GM19372 (cell line): ENCODE results near the gene MAP6D1.
A peak's percentile ranks its signal among the peaks of the same experiment; 100 is the strongest.
"Not testable (repeated sequence)": the region's sequence is repeated elsewhere in the genome, so short reads cannot be mapped to it uniquely, and the experiment has no call there.

Source experiments
- ATAC-seq: cut with Tn5 transposase; IDR thresholded peaks from one replicate; pipeline ENCODE4 v1.9.1; 2021; ENCODE audit warnings: mild to moderate bottlenecking, low read depth, moderate library complexity; ENCODE audit not compliant: unreplicated experiment

MAP6D1 gene

DNA sequence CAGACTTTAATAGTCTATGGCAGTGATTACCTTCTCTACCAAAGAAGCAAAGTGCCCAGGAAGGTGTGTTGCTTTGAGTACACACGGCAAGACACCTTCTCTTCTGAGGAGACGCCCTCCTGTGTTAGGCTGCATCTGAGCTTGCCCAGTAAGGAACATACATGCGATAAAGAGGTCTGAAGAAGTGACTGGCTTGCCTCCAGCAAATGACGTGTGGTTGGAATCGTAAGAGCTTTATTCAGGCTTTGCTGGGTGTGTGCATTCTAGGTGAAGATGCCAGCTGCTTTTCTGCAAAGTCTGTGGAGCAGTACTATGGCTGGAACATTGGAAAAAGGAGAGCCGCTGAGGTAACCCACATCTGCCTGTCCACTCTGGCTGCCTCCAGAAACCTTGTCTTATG is 22.4 kb downstream of the MAP6D1 start:
- ATAC-seq: no peak

DNA sequence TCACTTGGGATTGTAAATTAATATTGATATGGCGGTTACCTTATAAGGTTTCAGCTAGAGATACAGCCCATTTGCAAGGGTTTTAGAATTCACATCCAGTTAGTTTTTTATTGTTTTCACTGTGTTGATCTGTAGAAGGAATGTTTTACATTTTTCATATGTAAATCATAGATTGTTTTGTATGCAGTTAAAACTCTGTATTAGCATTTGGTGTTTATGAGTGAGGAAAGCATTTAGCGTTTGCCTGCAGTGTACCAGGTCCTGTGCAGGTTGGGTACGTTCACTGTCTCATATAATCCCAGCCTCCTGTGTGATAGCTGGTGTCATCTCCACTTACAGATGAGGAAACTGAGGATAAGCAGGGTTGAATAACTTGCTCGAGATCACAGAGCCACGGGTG is 23.8 kb downstream of the MAP6D1 start:
- no peak for ATAC-seq

DNA sequence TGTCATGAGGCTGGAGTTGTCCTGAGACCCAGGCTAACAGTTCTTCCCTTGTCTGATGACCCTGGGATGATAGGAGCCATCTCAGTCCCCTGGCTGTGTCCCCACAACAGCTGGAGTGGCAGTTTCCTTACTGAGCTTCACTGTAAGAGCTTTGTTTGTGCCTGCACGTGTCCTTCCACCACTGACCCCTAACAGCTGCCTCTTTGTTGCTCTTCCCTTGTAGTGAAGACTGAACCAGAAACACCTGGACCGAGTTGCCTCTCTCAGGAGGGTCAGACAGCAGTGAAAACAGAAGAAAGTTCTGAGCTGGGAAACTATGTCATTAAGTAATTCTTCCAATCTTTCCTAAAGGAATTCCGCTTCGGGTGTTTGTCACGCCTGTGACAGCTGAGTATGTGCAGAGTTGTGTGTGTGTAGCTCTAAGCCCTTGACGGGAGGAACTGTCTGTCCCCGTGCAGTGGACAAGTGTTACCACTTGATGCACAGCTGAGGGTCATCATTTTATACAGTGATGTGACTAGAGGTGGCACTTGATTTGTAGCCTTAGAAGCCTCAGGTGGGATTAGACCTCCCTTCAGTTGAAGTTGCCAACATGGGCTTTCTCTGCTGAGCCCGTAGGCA is 25.0 kb downstream of the MAP6D1 start:
- no peak for ATAC-seq

DNA sequence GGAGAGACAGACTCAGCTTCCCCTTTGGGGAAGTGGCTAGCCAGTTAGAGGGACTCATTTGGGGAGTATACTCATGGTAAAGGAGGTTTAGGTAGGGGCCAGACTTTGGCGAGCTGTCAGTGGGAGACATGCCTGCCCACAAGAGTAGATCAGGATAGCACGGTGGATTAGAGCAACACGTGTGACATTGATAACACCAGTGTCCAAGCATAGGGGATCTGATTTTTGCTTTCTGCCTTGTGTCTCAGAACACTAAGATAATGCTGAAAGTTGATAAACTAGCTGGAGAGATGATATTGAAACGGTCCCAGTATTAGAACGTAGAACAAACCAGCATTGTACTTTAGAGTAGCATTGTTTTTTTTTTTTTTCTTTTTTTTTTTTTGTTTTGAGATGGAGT is 25.9 kb downstream of the MAP6D1 start:
- no peak for ATAC-seq

DNA sequence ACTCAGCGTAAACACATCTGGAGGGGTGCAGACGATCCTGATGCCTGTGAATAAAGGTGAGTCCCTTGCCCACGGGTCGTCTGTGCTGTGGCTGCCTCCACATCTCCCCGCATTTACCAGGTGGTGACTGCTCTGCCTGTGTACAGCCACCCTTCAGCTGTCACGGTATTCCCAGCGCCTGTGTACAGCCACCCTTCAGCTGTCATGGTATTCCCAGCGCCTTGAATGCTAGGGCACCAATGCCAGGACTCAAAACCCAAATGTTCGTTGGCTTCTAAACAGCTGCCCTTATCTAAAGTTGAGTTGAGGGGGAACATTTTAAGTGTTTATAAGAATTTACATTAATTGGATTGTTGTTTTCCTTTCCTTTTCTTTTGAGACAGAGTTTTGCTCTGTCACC is 27.4 kb downstream of the MAP6D1 start:
- ATAC-seq: no peak

DNA sequence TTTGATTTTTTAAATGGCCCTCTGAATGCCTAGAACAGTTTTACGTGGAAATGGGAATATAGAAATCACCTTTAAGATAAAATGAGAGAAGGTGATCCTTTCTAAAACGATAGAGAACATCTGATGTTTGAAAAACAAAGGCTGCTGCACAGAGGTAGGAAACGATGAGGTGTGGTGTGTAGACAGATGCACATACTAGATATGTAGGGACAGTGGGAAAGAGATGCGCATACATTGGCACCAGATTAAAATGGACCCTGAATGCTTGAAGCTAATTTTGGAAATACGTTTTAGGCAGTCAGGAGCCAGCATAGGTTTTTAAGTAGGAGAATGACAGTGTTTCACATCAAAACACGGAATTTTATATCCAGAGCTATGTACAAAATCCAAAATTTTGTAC is 29.0 kb downstream of the MAP6D1 start:
- no peak for ATAC-seq

DNA sequence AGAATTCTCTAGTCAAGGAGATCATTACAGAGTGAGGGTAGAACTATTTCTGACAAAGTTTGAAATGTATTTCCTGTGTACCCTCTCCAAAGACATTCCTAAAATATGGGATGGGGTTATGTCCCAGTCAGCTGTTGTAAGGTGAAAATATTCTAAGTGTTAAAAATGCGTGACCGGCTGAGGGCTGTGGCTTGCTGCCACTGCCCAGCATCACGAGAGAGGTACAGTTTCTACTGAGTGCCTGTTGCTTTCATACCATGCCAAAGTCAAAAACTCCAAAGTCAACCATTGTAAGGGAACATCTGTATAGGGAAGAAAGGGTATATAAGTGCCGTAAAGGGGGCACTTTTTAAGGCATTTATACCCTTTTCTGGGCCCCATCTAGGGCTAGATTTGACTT is 30.9 kb downstream of the MAP6D1 start:
- ATAC-seq: no peak

DNA sequence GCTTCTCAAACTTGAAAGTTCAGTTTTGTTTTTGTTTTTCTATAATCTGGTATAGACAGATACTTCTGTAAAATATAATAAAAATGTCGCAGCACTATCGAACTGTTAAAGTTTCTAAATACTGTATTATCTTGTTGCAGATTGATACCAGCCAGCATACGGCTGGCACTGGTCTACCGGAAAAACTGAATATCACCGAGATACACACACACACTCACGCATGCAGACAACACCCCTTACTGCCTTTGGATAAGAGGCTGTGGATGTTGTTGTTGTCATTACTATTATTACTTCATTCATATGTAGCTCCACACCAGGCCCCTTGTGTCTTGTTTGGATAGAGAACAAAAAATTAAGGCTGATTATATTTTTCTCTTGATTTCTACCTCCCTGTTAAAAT is 32.4 kb downstream of the MAP6D1 start:
- ATAC-seq: no peak

DNA sequence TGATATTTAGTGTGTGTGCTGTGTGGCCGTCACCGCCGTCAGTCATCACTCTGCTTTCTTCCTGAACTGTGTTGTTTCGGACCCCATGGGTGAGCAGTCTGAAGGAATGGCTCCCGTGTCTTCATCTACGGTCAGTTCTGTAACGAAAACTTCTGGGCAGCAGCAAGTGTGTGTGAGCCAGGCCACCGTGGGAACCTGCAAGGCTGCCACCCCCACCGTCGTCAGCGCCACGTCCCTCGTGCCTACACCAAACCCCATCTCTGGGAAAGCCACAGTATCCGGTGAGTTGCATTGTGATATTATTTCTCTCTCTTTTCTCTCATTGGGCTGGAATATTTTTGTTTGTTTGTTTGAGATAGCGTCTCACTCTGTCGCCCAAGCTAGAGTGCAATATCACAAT is 34.7 kb downstream of the MAP6D1 start:
- ATAC-seq: no peak

DNA sequence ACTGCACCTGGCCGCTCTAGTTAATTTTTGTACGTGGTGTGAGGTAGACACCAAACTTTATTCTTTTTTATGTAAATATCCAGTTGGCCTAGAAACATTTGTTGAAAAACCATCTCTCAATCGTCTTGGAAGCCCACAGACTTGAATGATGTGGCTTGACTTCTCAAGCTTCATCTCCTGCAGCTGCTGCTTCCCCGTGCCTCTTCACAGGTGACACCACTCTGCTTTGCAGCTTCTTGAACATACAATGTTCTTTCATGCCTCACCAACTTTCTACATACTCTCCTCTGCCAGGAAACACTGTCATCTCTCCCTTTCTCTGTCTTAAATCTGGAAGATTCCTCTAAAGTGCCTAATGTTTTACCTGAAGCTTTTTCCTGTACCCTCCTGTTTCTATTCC is 35.6 kb downstream of the MAP6D1 start:
- no peak for ATAC-seq

DNA sequence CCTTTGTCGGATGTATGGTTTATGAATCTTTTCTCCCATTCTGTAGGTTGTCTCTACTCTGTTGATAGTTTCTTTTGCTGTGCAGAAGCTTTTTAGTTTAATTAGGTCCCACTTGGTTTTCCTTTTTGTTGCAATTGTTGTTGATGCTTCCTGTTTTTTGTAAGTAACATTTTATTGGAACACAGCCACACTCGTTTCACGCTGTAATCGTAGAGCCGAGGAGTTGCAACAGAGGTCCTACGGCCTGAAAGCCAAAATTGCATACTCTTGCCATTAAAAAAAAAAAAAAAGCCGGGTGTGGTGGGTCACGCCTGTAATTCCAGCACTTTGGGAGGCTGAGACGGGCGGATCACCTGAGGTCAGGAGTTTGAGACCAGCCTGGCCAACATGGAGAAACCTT is 40.9 kb downstream of the MAP6D1 start:
- ATAC-seq: not testable (repeated sequence)

DNA sequence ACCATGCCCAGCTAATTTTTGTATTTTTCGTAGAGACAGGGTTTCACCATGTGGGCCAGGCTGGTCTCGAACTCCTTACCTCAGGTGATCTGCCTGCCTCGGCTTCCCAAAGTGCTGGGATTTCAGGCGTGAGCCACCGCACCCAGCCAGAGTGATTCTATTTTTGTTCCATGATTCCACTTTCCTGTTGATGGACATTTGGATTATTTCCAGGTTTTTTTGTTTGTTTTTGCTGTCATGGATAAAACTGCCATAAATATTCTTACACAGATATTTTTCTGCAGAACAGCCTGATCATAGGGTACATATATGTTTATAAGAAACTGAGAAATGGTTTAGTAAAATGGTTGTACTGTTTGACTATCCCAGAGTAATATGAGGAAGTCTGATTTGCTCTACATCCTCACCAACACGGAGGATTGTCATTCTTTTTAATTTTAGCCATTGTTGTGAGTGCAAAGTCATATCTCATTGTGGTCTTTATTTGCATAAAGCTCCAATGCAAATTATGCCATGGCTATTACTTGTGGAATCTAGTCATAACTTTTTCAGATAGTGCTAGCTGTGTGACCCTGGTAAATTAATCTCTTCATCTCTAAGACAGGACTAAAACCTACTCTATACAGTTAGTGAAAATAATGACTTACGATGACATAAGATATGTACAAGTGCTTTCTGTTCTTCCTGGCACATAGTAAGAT is 42.7 kb downstream of the MAP6D1 start:
- no peak for ATAC-seq

DNA sequence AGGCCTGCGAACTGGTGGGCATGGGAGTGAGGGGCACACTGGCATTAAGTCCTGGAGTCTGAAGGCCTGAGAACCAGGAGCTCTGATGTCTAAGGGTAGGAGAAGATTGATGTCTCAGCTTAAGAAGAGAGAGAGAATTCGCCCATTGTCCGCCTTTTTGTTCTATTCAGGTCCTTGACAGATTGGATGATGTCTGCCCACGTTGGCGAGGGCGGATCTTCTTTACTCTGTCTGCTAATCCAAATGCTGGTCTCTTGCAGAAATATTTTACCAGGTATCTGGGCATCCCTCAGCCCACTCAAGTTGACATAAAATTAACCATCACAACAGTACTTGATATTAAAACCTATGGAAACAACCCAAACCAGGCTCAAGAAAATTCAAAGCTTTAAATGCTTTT is 44.1 kb downstream of the MAP6D1 start:
- no peak for ATAC-seq

DNA sequence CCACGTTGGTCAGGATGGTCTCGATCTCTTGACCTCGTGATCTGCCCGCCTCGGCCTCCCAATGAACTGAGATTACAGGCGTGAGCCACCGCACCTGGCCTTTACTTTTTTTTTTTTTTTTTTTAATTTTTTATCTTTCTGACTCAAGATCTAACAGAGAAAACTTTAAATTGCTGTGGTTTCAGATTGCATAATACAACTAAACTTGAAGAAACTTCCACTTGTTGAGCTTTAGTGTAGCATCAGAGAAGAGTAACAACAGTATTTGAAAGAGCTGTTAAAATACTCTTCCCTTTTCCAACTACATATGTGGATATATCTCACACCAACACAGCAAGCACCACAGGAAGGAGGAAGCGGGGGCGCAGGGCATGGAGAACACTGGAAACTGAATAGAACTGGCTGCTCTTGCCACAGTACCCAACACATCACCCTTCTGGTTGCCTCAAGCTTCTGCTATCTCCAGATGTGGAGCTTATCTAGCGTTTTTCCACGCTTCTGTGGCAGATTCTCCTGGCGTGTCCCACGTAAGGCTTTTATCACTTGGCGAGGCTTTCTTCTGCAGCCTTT is 45.4 kb downstream of the MAP6D1 start:
- ATAC-seq: no peak

DNA sequence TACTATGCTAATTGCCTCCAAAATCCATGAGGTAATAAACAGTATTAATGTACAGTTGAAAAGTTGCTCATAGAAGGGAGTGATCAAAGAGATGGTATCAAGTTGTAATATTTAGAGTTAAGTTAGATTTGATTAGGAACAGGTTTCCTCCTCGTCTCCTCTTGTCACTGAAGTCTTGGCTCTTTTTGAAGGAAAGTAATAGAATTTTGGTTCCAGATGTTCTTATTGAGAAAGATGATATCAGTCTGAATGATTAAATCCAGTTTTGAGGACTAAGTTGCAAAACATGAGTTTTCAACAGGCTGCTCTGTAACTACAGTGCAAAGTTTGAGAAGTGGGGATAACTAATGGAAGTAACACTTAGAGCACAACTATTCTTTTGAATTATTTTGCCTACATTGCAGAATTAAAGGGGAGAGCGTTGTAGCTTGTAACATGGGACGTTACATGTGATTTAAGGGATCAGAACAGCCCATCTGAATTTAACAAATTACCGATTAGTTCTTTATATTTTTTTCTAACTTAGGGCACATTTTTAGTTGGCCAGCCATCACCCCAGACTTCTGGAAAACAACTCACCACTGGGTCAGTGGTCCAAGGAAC is 48.3 kb downstream of the MAP6D1 start:
- ATAC-seq: no peak

DNA sequence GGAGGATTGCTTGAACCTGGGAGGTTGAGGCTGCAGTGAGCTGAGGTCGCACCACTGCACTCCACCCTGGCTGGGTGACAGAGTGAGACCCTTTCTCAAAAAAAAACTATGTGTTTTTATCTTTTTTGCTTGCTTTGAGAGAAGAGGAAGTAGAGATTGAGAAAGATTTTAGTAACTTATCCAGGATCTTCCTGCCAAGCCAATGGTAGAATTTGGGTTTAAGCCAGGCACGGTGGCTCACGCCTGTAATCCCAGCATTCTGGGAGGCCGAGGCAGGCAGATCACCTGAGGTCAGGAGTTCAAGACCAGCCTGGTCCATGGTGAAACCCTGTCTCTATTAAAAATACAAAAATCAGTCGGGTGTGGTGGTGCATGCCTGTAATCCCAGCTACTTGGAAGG is 48.9 kb downstream of the MAP6D1 start:
- ATAC-seq: not testable (repeated sequence)

DNA sequence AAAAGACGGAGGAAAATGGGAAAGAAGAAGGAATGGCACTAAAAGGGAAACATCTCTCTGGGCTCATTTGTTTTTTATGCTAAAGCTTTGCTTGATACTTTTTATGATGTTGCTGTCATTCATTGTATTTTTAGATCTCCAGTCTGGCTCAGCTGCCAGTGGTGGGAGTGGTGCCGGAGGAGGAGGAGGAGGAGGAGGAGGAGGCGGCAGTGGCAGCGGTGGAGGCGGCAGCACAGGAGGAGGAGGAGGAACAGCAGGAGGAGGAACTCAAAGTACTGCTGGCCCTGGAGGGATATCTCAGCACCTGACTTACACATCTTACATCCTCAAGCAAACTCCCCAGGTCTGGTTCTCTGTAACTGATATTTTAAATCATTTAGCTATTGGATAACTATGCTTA is 49.6 kb downstream of the MAP6D1 start:
- ATAC-seq: no peak

DNA sequence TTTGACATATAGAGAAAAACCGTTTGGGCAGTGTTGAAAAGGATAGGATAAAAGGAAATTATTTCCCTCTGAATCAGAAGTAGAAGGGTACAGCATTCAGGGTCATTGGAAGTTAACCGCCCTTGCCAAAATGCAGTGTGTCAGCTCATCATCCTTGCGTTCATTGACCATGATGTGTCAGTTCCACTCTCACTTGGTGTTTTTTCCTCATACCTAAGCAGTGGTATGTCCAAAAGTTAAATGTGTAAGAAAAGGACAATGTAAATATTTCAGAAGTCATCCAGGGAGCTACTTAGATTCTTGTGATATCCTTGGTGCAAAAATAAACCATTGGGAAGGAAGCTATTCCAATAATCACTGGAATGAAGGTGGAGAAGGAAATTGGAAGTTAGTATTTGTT is 50.7 kb downstream of the MAP6D1 start:
- ATAC-seq: no peak

DNA sequence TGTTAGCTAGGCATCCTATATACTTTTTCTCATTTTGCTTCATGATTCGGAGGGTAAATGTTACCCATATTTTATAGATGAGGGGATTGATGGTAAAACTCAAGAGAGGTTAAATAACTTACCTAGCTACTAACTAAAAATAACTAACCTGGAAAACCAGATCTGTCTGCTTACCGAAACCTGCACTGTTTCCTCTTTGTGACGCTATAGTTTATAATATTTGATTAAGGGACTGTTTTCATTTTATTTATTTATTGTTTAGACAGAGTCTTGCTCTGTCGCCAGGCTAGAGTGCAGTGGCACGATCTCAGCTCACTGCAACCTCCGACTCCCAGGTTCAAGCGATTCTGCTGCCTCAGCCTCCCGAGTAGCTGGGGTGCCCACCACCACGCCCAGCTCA is 55.9 kb downstream of the MAP6D1 start:
- no peak for ATAC-seq

DNA sequence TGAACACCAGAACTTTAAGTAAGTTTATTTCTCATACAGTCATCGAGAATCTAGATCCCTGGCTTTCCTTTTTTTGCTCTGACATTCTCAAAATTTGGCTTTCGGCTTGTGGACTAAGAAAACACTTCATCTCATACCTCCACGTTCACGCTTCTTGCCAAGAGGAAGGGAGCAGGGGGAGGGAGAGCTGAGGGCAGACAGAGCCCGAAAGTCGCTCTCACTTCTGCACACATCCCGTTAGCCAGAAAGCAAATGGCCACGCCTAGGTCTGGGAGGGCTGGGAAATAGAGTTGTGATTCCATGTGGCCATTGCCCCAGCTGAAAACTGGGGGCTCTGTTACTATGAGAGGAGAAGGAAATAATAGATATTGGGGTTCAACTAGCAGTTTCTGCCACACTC is 57.3 kb downstream of the MAP6D1 start:
- ATAC-seq: no peak

DNA sequence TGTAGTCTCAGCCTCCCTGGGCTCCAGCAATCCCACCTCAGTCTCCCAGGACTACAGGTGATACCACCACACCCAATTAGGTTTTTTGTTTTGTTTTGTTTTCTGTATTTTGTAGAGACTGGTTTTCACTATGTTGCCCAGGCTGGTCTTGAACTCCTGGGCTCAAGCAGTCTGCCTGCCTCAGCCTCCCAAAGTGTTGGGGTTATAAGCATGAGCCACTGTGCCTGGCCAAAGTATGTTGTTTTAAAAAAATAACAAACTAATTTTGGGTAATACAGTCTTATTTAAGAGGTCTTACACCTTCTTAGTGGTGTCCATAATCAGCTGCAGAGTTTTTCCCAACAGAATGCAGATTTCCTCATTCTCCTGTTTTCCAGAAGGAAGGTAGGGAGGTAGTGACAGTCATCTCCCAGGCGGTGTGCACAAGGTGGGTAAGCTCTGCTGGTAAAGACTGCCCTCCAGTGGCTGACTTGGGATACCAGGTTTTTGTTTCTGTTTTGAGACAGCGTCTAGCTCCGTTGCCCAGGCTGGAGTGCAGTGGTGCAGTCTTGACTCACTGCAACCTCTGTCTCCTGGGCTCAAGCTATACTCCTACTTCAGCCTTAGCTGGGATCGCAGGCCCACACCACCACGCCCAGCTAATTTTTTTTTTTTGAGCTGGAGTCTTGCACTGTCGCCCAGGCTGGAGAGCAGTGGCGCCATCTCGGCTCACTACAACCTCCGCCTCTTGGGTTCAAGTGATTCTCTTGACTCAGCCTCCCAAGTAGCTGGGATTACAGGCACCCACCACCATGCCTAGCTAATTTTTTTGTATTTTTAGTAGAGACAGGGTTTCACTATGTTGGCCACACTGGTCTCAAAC is 58.4 kb downstream of the MAP6D1 start:
- peak; percentile 77 for ATAC-seq
